ENCODE data around the gene TRAPPC14. TPM values are rescaled to one million over a fixed set of nuclear protein-coding genes. Genes with fewer than 3 reads are reported as not detected.

The TRAPPC14 gene, protein sequence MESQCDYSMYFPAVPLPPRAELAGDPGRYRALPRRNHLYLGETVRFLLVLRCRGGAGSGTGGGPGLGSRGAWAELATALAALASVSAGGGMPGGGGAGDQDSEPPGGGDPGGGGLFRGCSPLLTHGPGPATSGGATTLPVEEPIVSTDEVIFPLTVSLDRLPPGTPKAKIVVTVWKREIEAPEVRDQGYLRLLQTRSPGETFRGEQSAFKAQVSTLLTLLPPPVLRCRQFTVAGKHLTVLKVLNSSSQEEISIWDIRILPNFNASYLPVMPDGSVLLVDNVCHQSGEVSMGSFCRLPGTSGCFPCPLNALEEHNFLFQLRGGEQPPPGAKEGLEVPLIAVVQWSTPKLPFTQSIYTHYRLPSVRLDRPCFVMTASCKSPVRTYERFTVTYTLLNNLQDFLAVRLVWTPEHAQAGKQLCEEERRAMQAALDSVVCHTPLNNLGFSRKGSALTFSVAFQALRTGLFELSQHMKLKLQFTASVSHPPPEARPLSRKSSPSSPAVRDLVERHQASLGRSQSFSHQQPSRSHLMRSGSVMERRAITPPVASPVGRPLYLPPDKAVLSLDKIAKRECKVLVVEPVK
- 10 to 100 TPM; 24.7 to 30.0 TPM for total RNA-seq
- 22.9 TPM for polyA plus RNA-seq (2013, experiment 1 of 2)
- 18.2 TPM for polyA plus RNA-seq (2013, experiment 2 of 2)
- long read RNA-seq, experiment 1, partial matches to known transcripts, result 2 of 10 reads
- long read RNA-seq, experiment 1, other reads (novel, unspliced or antisense), result 6 of 10 reads
- long read RNA-seq, experiment 2, transcript C7orf43-201 (11 exons, 2,520 nt), result major isoform, 11 of 20 reads
- long read RNA-seq, experiment 2, partial matches to known transcripts, result 2 of 20 reads
- long read RNA-seq, experiment 2, other reads (novel, unspliced or antisense), result 5 of 20 reads
- long read RNA-seq, experiment 3, partial matches to known transcripts, result 4 of 8 reads
- long read RNA-seq, experiment 3, other reads (novel, unspliced or antisense), result 3 of 8 reads
- long read RNA-seq, experiment 4, result 0 reads

- WGBS, 2 experiments (ENCODE audit: insufficient coverage in 1 of 2, insufficient read length in 1 of 2), result 3 to 14% methylated on average over 27 to 87 of the region's 87 CpGs
- peaks cover 6% of the 10 kb centered on the region for H3K27me3 Mint-ChIP-seq (ENCODE audit: insufficient read depth)
These were observed at the start of gene TRAPPC14 for GRCh38 chr7:100158229-100159098. Gene TRAPPC14 (minus strand): TSS chr7:100158723. CDS start chr7:100158499, 224 bp downstream.

DNA sequence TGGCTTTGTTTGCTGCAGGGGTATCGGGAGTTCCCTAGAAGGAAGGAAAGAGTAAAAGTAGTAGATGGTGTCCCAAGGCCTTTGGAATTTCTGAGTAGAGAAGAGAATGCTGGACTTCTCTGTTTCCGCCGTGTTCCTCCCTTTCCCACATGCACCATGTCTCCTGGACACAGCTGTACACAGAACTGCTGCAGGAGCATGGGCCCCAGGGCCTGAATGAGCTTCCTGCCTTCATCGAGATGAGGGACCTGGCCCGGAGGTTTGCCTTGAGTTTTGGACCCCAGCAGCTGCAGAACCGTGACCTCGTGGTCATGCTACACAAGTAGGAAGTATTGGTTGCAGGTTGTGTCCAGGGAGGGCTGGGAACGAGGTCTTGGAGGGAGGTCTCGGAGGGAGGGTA is 45.9 kb upstream of the TRAPPC14 start:
- Mint-ChIP-seq H3K27ac (no peak overlapping the region), H3K4me1 (peaks cover 30% of the 10 kb centered on the region), H3K4me3 (no peak overlapping the region), H3K36me3 (ENCODE audit: low read depth) (peaks cover 3% of the 10 kb centered on the region), H3K9me3 (no peaks in the 10 kb centered on the region), H3K27me3 (ENCODE audit: insufficient read depth) (peaks cover 41% of the 10 kb centered on the region)
- no peaks in the 10 kb centered on the region for H3K9me3 ChIP-seq (ENCODE audit: control insufficient read depth, low read length)
- H3K4me3 ChIP-seq (ENCODE audit: low read length), result no peak overlapping the region
- no peak for TF ChIP-seq CTCF (conservative IDR thresholded peaks at IDR 0.05)
- DNase-seq, result no peak
- H3K27me3 ChIP-seq (ENCODE audit: control insufficient read depth, insufficient read depth, low read length, poor library complexity, severe bottlenecking), result no peaks in the 10 kb centered on the region
- H3K36me3 ChIP-seq (ENCODE audit: control insufficient read depth, insufficient read depth, low read length), result no peaks in the 10 kb centered on the region
- no peak overlapping the region for H3K9ac ChIP-seq (ENCODE audit: extremely low read depth, low read length, poor library complexity, severe bottlenecking)
- H3K4me1 ChIP-seq (ENCODE audit: control insufficient read depth, insufficient read depth, low read length), result no peaks in the 10 kb centered on the region
- no peak overlapping the region for H3K27ac ChIP-seq (ENCODE audit: low read depth, low read length)
- WGBS, 2 experiments (ENCODE audit: insufficient coverage in 1 of 2, insufficient read length in 1 of 2), result 93 to 94% methylated on average over 7 to 9 of the region's 9 CpGs

More at GRCh38 chr7:100158229-100159098, at the start of gene TRAPPC14:
- H3K27ac Mint-ChIP-seq, result peak within 1 kb of the TSS; percentile 82
- Histone ChIP-seq H3K9ac (ENCODE audit: extremely low read depth, low read length, poor library complexity, severe bottlenecking) (peak within 1 kb of the TSS; percentile 73), H3K27ac (ENCODE audit: low read depth, low read length) (peak within 1 kb of the TSS; percentile 22), H3K9me3 (ENCODE audit: control insufficient read depth, low read length) (no peaks in the 10 kb centered on the region), H3K27me3 (ENCODE audit: control insufficient read depth, insufficient read depth, low read length, poor library complexity, severe bottlenecking) (no peaks in the 10 kb centered on the region), H3K4me3 (ENCODE audit: low read length) (peak within 1 kb of the TSS; percentile 84), H3K36me3 (ENCODE audit: control insufficient read depth, insufficient read depth, low read length) (peaks cover 32% of the 10 kb centered on the region), H3K4me1 (ENCODE audit: control insufficient read depth, insufficient read depth, low read length) (peaks cover 19% of the 10 kb centered on the region)
- TF ChIP-seq CTCF (conservative IDR thresholded peaks at IDR 0.05), result no peak
- DNase-seq, result peak; percentile 98
- H3K4me1 Mint-ChIP-seq, result peaks cover 31% of the 10 kb centered on the region
- H3K9me3 Mint-ChIP-seq, result no peaks in the 10 kb centered on the region
- H3K36me3 Mint-ChIP-seq (ENCODE audit: low read depth), result peaks cover 18% of the 10 kb centered on the region
- peak within 1 kb of the TSS; percentile 62 for H3K4me3 Mint-ChIP-seq

Measured in endodermal cell (in vitro differentiated cells).